Measurements from ENCODE around the gene EIF4A3. TPM values are rescaled to one million over a fixed set of nuclear protein-coding genes. Genes with fewer than 3 reads are reported as not detected.
A peak's percentile ranks its signal among the peaks of the same experiment; 100 is the strongest.

EIF4A3 gene
- total RNA-seq, 6 donors from 2014 or later, result 48.2 to 86.2 (median 61.8) TPM

- H3K4me3 ChIP-seq, result no peak overlapping the region
- no peak for TF ChIP-seq POLR2AphosphoS5 (IDR thresholded peaks at IDR 0.05)
- TF ChIP-seq POLR2A (IDR thresholded peaks at IDR 0.05), result no peak
- no peak for TF ChIP-seq CTCF (IDR thresholded peaks at IDR 0.05)
- no peak for TF ChIP-seq EP300 (IDR thresholded peaks at IDR 0.05)
Observed at GRCh38 chr17:80103449-80104085, 43.4 kb downstream of the EIF4A3 start.

GRCh38 chr17:80102664-80103448 lies 44.1 kb downstream of the EIF4A3 start:
- TF ChIP-seq CTCF (IDR thresholded peaks at IDR 0.05) (no peak), EP300 (IDR thresholded peaks at IDR 0.05) (no peak), POLR2AphosphoS5 (IDR thresholded peaks at IDR 0.05) (no peak), POLR2A (IDR thresholded peaks at IDR 0.05) (no peak)

More at GRCh38 chr17:80103449-80104085, 43.4 kb downstream of the EIF4A3 start:
- DNase-seq (no peak), ATAC-seq (ENCODE audit: low FRiP score in 2 of 2) (no peak)
- WGBS, 2 donors, result 90 to 91% methylated on average over 16 to 19 of the region's 19 CpGs
- Histone ChIP-seq H3K9me3 (no peaks in the 10 kb centered on the region), H3K27me3 (no peaks in the 10 kb centered on the region), H3K36me3 (peaks cover 0 to 3% (median 1%) of the 10 kb centered on the region in 4 donors), H3K4me1 (peaks cover 13 to 35% (median 16%) of the 10 kb centered on the region in 4 donors), H3K27ac (no peak overlapping the region)

GRCh38 chr17:80101946-80102663 lies 44.8 kb downstream of the EIF4A3 start:
- 33 to 78% methylated on average over 8 to 20 of the region's 21 CpGs for WGBS, 2 donors
- DNase-seq, result peak in 1 of 2 donors; percentile 34

More at GRCh38 chr17:80102664-80103448, 44.1 kb downstream of the EIF4A3 start:
- ATAC-seq (ENCODE audit: low FRiP score in 2 of 2), result no peak
- H3K4me3 ChIP-seq, result peak overlapping the region in 2 of 4 donors; percentile 92 to 94
- 84 to 90% methylated on average over 15 of the region's 15 CpGs for WGBS, 2 donors
- H3K27me3 ChIP-seq, result no peaks in the 10 kb centered on the region
- no peaks in the 10 kb centered on the region for H3K9me3 ChIP-seq
- no peak overlapping the region for H3K27ac ChIP-seq
- H3K36me3 ChIP-seq, result no peaks in the 10 kb centered on the region
- H3K4me1 ChIP-seq, result peaks cover 13 to 35% (median 16%) of the 10 kb centered on the region in 4 donors
- no peak for DNase-seq

More at GRCh38 chr17:80101946-80102663, 44.8 kb downstream of the EIF4A3 start:
- TF ChIP-seq POLR2A (IDR thresholded peaks at IDR 0.05) (no peak), EP300 (IDR thresholded peaks at IDR 0.05) (no peak), CTCF (IDR thresholded peaks at IDR 0.05) (no peak), POLR2AphosphoS5 (IDR thresholded peaks at IDR 0.05) (no peak)
- peak in 1 of 2 donors; percentile 49 for ATAC-seq (ENCODE audit: low FRiP score in 2 of 2)
- Histone ChIP-seq H3K4me3 (peak overlapping the region; percentile 90 to 96 (median 93)), H3K9me3 (no peaks in the 10 kb centered on the region), H3K27me3 (no peaks in the 10 kb centered on the region), H3K36me3 (no peaks in the 10 kb centered on the region), H3K27ac (peak overlapping the region; percentile 79 to 95 (median 92)), H3K4me1 (peaks cover 13 to 35% (median 16%) of the 10 kb centered on the region in 4 donors)
